ENCODE measurements around the gene ATG9A. TPM values are rescaled to one million over a fixed set of nuclear protein-coding genes. Genes with fewer than 3 reads are reported as not detected.

The ATG9A gene
- total RNA-seq, 1 experiment from 2014 or later = 46.4 TPM

DNA sequence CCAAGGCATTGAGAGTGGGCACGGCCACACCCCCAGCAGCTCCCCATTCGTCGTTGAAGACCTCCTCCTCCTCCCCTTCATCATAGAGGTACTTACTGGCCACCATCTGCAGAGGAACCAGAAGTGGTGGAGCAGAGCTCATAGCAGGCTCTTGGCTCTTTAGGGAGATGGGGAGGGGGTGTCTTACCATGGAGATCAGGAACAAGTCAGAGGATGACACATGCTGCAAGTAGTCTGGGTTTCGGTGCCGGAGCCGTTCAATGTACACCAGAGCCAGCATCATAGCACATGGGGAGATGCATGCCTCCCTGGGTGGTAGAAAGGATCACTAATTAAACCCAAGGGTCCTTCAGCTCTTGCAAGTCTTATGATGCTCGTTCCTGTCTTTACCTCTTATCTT lies 54.6 kb downstream of the ATG9A start:
- H3K27ac Mint-ChIP-seq = no peak overlapping the region
- TF ChIP-seq, protein P1, sequence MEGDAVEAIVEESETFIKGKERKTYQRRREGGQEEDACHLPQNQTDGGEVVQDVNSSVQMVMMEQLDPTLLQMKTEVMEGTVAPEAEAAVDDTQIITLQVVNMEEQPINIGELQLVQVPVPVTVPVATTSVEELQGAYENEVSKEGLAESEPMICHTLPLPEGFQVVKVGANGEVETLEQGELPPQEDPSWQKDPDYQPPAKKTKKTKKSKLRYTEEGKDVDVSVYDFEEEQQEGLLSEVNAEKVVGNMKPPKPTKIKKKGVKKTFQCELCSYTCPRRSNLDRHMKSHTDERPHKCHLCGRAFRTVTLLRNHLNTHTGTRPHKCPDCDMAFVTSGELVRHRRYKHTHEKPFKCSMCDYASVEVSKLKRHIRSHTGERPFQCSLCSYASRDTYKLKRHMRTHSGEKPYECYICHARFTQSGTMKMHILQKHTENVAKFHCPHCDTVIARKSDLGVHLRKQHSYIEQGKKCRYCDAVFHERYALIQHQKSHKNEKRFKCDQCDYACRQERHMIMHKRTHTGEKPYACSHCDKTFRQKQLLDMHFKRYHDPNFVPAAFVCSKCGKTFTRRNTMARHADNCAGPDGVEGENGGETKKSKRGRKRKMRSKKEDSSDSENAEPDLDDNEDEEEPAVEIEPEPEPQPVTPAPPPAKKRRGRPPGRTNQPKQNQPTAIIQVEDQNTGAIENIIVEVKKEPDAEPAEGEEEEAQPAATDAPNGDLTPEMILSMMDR (conservative IDR thresholded peaks at IDR 0.05) = no peak
- Histone ChIP-seq H3K23me2 (ENCODE audit: insufficient read length, low read depth, low read length, poor library complexity, severe bottlenecking) (peaks cover 20% of the 10 kb centered on the region), H3K79me1 (ENCODE audit: insufficient read depth, low read depth, low read length, poor library complexity, severe bottlenecking) (peaks cover 3% of the 10 kb centered on the region), H3T11ph (ENCODE audit: low read length) (no peak overlapping the region), H2AK5ac (ENCODE audit: insufficient read length, low read length) (no peak overlapping the region), H2BK5ac (ENCODE audit: insufficient read length, low read length) (no peak overlapping the region), H3K79me2 (ENCODE audit: insufficient read depth, low read length) (no peaks in the 10 kb centered on the region), H2AFZ (ENCODE audit: low read length) (no peak overlapping the region), H3K27ac (ENCODE audit: insufficient read length, low read depth, low read length) (no peak overlapping the region), H3K18ac (ENCODE audit: insufficient read length, low read depth, low read length) (no peak overlapping the region), H3K9ac (ENCODE audit: extremely low read depth, insufficient read length, low read length) (no peak overlapping the region), H4K91ac (ENCODE audit: insufficient read length, low read depth, low read length) (no peak overlapping the region), H3K27me3 (ENCODE audit: insufficient read depth, low read length) (no peaks in the 10 kb centered on the region), H3K4ac (ENCODE audit: low read depth, low read length) (no peak overlapping the region), H2BK15ac (ENCODE audit: low read depth, low read length) (no peak overlapping the region), H4K8ac (replicated peaks; ENCODE audit: insufficient read length, low read depth, low read length) (no peak overlapping the region), H3K4me1 (ENCODE audit: insufficient read depth, low read length) (0 out of 2 replicates have a peak, but pooled peaks cover 3% of the 10 kb centered on the region), H3K4me2 (ENCODE audit: insufficient read depth, insufficient read length, low read length) (no peak overlapping the region), H2BK12ac (ENCODE audit: insufficient read length, low read depth, low read length) (no peak overlapping the region), H4K20me1 (ENCODE audit: control insufficient read depth, insufficient read depth, insufficient read length) (no peaks in the 10 kb centered on the region), H3K56ac (ENCODE audit: insufficient read length, low read depth, low read length) (no peak overlapping the region), H3K23ac (ENCODE audit: insufficient read length, low read depth, low read length) (no peak overlapping the region), H4K5ac (ENCODE audit: insufficient read length, low read depth, low read length) (no peak overlapping the region), H2BK20ac (ENCODE audit: low read depth, low read length, poor library complexity, severe bottlenecking) (no peak overlapping the region), H2BK120ac (ENCODE audit: low read depth, low read length, poor library complexity, severe bottlenecking) (no peak overlapping the region), H3K9me3 (ENCODE audit: control insufficient read depth, low read depth, low read length) (no peaks in the 10 kb centered on the region), H3K14ac (ENCODE audit: insufficient read depth, low read length) (no peak overlapping the region)
- no peak for DNase-seq
- H3K27me3 Mint-ChIP-seq (ENCODE audit: low read depth) = no peaks in the 10 kb centered on the region; the same call in 1 of the 2 replicates
- no CpG with 5 or more reads among the region's 7 CpGs for WGBS (ENCODE audit: extremely low coverage, insufficient read length, low lambda C conversion rate)
- H3K36me3 Mint-ChIP-seq (ENCODE audit: insufficient read depth in 1 of 3, low read depth in 3 of 3) = peaks cover 8 to 29% (median 28%) of the 10 kb centered on the region in 3 experiments
- no peak overlapping the region; a peak in 1 of 5 replicates for H3K4me3 Mint-ChIP-seq
- H3K4me1 Mint-ChIP-seq = peaks cover 17 to 22% of the 10 kb centered on the region in 2 experiments
- H3K9me3 Mint-ChIP-seq = no peaks in the 10 kb centered on the region; a peak in 2 of 5 replicates

Data from H9 (cell line).